GM04504 (cell line): Measurements from ENCODE around the gene DNAJC4.
A peak's percentile ranks its signal among the peaks of the same experiment; 100 is the strongest.

Source experiments
- DNase-seq: peaks from one replicate; pipeline ENCODE4 v3.0.0-alpha.2; 2012; ENCODE audit warnings: low read depth

Gene DNAJC4

GRCh38 chr11:64230171-64230984, at the start of gene DNAJC4:
DNAJC4 (plus strand) TSS chr11:64230548; CDS start chr11:64230855, 307 bp downstream.
- DNase-seq = no peak

GRCh38 chr11:64180891-64181290, 49.5 kb upstream of the DNAJC4 start:
- no peak for DNase-seq

DNA sequence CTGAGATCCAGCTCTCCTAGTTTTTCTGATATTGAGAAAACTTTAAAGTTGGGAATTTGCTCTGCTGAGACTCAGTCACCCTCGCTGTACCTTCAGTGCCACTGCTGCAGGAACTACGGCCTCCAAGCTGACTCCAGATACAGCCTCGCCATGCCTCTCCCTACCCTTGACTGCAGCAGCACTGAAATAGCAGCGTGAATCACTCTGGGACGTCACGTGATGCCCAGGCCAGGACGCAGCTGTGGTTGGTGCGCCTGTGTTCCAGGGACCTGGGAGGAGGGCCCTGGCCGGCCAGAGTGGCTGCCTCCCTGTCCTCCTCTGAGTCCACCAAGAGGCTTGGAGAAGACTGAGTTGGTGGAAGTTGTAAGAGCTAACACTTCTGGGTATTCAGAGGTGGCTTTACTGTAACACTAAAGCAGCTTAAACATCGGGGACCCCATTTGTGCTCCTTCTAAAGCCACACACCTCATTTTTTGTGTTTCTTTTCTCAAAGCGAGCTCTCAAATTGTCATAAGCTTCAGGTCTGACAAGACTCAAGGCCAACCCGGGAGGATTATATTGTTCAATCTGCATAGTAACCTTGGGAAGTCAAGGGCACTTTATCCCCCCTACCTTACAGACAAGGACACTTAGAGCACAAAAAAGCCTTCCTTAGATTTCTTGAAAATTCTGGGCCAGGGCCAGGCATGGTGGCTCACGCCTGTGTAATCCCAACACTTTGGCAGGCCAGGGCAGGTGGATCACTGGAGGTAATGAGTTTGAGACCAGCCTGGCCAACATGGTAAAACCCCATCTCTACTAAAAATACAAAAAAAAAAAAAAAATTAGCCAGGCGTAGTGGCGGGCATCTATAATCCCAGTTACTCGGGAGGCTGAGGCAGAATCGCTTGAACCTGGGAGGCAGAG, 48.6 kb upstream of the DNAJC4 start:
- DNase-seq = peak; percentile 82

DNA sequence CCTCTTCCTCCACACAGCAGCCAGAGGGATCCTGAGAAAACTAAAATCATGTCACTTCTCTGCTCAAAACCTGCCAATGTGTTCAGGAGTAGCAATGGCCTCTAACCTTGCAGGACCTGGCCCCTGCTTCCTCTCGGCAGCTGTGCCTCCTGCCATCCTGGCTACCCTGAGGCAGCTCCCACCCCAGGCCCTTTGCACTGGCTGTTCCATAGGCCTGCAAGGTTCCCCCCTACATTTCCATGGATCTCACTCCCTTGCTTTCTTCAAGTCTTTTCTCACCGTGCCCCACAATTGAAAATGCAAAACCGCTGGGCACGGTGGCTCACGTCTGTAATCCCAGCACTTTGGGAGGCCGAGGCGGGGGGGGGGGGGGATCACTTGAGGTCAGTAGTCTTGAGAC, 46.5 kb upstream of the DNAJC4 start:
- no peak for DNase-seq

DNA sequence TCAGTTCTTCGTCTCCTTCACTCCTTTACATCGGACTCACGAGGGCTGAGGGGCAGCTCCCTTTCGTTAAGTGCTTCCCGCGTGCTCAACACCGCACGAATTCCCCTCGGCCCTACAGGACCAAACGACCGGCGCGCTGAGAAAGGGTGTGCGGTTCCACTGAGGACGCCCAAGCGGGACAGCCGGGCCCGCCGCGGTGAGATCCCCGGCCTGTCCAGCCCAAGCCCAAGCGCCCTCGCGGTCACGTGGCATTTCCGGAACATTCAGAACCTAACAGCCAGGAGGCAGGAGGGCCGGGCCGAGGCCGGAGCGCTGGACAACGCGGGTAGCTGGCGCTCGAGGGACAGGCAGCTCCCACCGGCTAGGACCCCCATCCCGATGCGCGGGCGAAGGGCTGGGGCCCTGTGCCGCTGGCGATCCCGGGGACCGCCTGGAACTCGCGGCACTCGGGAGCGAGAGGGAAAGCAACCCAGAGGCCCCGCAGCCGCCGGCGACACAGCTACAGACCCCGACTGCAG, 45.1 kb upstream of the DNAJC4 start:
- peak; percentile 78 for DNase-seq

- DNase-seq = peak; percentile 100
Observed at GRCh38 chr11:64185693-64186491, 44.5 kb upstream of the DNAJC4 start, which contains the start of gene STIP1. STIP1 (plus strand) TSS chr11:64186171; CDS start chr11:64186262, 91 bp downstream.

DNA sequence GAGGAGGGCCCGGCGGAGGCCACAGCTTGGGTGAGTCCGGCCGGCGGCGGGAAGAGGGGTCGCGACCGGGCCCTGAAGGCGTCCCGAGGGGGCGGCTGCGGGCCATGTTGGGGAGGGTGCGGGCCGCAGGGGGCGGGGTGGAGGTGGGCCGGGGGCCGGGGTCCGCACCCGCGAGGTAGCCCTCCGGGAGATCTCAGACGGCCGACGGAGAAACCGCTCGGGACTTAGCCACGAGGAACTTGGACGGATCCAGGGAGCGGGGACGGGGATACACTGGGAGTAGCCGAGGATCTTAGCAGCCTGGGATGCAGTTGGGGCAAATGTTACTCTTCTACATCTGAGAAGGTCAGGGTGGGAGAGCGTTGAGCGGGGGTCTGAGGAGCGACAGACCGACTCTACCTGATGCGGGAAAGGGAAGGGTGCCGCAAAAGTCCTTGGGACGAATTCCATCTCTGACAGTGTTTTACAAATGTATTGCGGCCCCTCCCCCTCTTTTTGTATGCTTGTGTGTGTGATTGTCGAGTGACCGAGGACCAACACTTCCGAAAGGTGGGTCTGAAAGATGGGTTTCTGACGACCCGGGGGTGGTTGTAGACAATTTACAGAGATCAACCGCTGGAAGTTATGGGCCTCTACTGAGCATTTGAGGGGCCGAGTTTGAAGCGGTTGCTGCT, 43.7 kb upstream of the DNAJC4 start:
- DNase-seq = no peak

- DNase-seq = no peak
Observed at GRCh38 chr11:64192434-64192833, 37.9 kb upstream of the DNAJC4 start.

GRCh38 chr11:64196626-64197025, 33.7 kb upstream of the DNAJC4 start:
- no peak for DNase-seq

- no peak for DNase-seq
Observed at GRCh38 chr11:64198511-64198910, 31.8 kb upstream of the DNAJC4 start.

DNA sequence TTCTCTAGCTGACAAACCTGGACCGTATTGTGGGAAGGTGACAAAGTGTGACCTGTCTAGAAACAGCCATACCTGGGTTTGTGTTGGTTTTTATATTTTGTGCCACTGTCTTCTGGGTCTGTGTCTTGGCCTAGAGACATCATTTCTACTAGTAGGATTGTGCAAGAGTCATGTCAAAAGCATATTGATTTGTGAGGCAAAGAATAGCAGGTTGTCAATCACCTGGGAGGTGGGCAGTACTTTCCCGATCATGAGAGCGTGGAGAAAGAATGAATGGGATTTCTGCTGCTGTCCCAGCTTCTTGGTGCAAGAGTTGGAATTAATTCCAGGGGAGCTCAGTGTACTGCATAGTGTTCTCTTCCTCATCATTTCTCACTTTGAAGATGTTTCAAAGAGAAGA, 28.8 kb upstream of the DNAJC4 start:
- DNase-seq = no peak

DNA sequence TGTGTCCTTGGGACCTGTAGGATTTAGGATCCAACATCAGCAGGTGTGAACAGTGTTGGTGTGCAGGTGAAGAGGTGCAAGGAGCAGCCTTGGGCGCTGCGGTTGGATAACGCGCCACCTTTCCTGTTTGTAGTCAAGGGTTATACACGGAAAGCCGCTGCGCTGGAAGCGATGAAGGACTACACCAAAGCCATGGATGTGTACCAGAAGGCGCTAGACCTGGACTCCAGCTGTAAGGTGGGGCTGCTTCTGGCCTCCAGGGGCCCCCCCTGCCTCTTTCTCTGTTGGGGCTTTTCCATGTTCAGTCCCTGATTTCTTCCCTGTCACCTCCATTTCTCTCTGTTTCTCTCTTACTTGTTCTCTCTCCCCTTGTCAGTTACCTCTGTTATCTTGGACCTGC, 27.4 kb upstream of the DNAJC4 start:
- no peak for DNase-seq

DNA sequence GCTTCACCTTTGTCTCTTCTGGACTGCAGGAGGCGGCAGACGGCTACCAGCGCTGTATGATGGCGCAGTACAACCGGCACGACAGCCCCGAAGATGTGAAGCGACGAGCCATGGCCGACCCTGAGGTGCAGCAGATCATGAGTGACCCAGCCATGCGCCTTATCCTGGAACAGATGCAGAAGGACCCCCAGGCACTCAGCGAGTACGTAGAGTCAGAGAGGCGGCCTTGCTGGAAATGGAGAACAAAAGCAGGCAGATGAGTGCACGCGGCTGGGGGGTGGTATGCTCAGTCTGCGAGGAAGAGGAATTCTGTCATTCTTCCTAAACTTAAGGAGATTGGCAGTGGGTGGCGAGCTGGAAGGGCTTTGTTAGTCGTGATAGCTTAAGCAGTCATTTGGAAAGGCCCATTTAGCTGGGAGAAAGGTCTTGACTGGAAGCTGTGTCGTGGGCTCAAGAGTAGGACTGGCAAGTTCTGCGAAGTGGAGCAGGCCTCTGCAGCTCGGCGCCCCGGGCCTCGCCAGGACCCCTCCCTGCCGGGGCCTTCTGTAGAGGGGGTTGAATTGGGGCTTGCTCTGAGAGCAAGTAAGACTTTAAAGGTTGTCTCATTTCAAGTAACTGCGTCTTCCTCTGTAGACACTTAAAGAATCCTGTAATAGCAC, 26.8 kb upstream of the DNAJC4 start:
- no peak for DNase-seq

DNA sequence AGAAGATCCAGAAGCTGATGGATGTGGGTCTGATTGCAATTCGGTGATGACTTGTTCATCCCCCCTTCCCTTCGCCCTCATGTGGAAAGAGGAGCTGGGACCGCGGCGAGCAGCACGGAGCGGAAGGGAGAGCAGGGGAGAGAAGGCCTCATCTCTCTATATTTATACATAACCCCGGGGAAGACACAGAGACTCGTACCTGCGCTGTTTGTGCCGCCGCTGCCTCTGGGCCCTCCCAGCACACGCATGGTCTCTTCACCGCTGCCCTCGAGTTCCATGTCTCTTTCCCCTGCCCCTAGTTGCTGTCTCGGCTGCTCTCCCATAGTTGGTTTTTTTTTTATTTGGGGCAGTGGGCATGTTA, 26.3 kb upstream of the DNAJC4 start:
- DNase-seq = no peak

GRCh38 chr11:64204464-64204989, 25.8 kb upstream of the DNAJC4 start:
- peak; percentile 91 for DNase-seq

- DNase-seq = no peak
Observed at GRCh38 chr11:64206457-64207255, 23.7 kb upstream of the DNAJC4 start, which contains the start of gene FERMT3. FERMT3 (plus strand) TSS chr11:64206721; CDS start chr11:64207365, 644 bp downstream.

DNA sequence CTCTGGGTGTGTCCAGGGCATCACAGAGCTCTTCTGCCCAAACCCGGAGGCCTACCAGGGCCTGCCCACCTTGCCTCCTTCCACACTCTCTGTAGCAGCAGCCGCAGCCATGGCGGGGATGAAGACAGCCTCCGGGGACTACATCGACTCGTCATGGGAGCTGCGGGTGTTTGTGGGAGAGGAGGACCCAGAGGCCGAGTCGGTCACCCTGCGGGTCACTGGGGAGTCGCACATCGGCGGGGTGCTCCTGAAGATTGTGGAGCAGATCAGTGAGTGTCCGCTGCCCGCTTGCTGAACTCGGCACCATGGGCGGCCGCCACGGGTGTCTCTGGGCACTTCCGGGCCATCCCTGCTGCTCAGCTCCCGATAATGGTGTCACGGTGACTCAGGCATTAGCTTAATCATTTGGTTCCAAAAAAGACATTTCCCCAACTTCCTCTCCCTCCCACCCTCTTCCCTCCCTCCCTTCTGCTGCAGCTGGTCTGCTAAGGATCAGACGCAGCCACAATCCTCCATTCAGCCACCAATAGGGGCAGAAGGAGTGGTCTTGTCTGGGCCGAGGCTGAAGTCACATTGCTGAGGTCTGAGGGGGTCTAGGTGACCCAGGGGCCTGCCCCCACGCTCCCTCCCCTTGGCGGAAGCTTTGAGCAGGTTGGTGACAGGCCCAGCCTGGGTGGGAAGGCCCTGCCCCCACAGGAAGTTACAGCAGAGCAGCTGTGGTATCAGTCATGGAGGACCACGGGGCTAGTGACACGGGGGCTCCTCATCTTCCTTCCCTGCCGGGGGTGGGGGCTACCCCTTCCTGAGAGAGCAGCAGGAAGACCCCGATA, 22.9 kb upstream of the DNAJC4 start:
- DNase-seq = peak; percentile 72

- DNase-seq = no peak
Observed at GRCh38 chr11:64208086-64208795, 22.1 kb upstream of the DNAJC4 start.
